ENCODE measurements around the gene SCT. TPM values are rescaled to one million over a fixed set of nuclear protein-coding genes. Genes with fewer than 3 reads are reported as not detected.

Gene SCT
- total RNA-seq, 1 experiment from 2014 or later: not detected

GRCh38 chr11:619628-620050, 7.3 kb downstream of the SCT start:
- DNase-seq (ENCODE audit: unreplicated experiment): no peak
- no peaks in the 10 kb centered on the region for H3K9me3 Mint-ChIP-seq (ENCODE audit: unreplicated experiment)
- H3K4me1 Mint-ChIP-seq (ENCODE audit: insufficient read depth, unreplicated experiment): no peaks in the 10 kb centered on the region
- no peak for TF ChIP-seq CTCF (IDR thresholded peaks at IDR 0.05; ENCODE audit: unreplicated experiment)
- POLR2A ChIA-PET: no interaction called here
- BruUV-seq (replicated peaks): no TSS peak
- H3K36me3 Mint-ChIP-seq (ENCODE audit: insufficient read depth, unreplicated experiment): peaks cover 13% of the 10 kb centered on the region
- no peak overlapping the region for H3K4me3 Mint-ChIP-seq (ENCODE audit: unreplicated experiment)
- CTCF ChIA-PET: no interaction called here
- intact Hi-C loops (cut with micrococcal nuclease): loop anchor here (10.0 kb wide), 1 partner anchor 55 kb away; the partner anchor contains the start of genes LMNTD2 and RASSF7
- no peaks in the 10 kb centered on the region for H3K27me3 Mint-ChIP-seq (ENCODE audit: insufficient read depth, unreplicated experiment)
- H3K27ac Mint-ChIP-seq (ENCODE audit: low read depth, unreplicated experiment): no peak overlapping the region

GRCh38 chr11:618856-619627, 7.9 kb downstream of the SCT start:
- POLR2A ChIA-PET: no interaction called here
- intact Hi-C loops (cut with micrococcal nuclease): loop anchor here (10.0 kb wide), 1 partner anchor 54 kb away; the partner anchor contains the start of genes LMNTD2 and RASSF7
- TF ChIP-seq CTCF (IDR thresholded peaks at IDR 0.05; ENCODE audit: unreplicated experiment): no peak
- no peaks in the 10 kb centered on the region for H3K27me3 Mint-ChIP-seq (ENCODE audit: insufficient read depth, unreplicated experiment)
- no peak overlapping the region for H3K27ac Mint-ChIP-seq (ENCODE audit: low read depth, unreplicated experiment)
- H3K4me1 Mint-ChIP-seq (ENCODE audit: insufficient read depth, unreplicated experiment): peaks cover 6% of the 10 kb centered on the region
- no TSS peak for BruUV-seq (replicated peaks)
- no peak for DNase-seq (ENCODE audit: unreplicated experiment)
- H3K36me3 Mint-ChIP-seq (ENCODE audit: insufficient read depth, unreplicated experiment): peaks cover 17% of the 10 kb centered on the region
- H3K4me3 Mint-ChIP-seq (ENCODE audit: unreplicated experiment): no peak overlapping the region
- no peaks in the 10 kb centered on the region for H3K9me3 Mint-ChIP-seq (ENCODE audit: unreplicated experiment)
- CTCF ChIA-PET: no interaction called here

DNA sequence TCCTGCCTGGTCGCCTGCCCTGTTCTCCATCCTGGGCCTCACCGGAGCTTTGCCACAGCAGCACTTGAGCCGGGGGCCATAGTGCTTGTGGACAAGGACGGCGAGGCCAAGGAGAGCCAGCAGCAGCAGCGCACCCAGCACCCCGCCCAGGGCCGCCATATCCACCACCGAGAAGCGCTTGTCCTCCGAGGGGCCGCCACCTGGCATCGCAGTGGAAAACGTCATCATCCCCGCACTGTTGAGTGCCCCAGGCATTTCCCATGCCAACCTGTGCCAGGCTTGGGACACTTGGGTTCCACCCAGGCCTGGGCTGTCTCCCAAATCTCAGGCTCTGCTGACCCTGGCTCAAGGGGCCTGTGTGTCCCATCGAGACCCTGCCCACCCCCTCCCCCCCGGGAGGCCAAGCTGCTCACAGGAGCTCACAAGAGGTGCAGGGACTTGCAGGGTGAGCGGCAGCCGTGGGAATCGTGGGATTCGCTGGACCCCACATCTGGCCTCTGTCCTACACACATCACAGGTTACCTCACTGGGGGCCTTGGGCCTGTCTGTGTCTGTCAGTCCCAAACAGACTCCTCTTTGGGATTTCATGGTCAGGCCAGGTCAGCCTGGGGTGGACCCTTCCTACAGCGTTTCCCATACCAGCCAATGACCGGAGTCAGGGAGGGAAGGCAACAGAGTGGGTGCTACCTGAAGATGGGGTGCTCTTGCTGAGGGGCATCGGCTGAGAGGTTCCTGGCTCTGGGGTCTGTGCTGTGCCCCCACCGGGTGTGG, 8.9 kb downstream of the SCT start:
- Mint-ChIP-seq H3K4me3 (ENCODE audit: unreplicated experiment) (no peak overlapping the region), H3K27ac (ENCODE audit: low read depth, unreplicated experiment) (no peak overlapping the region), H3K36me3 (ENCODE audit: insufficient read depth, unreplicated experiment) (peaks cover 25% of the 10 kb centered on the region), H3K27me3 (ENCODE audit: insufficient read depth, unreplicated experiment) (no peaks in the 10 kb centered on the region), H3K9me3 (ENCODE audit: unreplicated experiment) (no peaks in the 10 kb centered on the region), H3K4me1 (ENCODE audit: insufficient read depth, unreplicated experiment) (peaks cover 6% of the 10 kb centered on the region)
- no peak for TF ChIP-seq CTCF (IDR thresholded peaks at IDR 0.05; ENCODE audit: unreplicated experiment)
- no peak for DNase-seq (ENCODE audit: unreplicated experiment)
- intact Hi-C loops (cut with micrococcal nuclease): loop anchor here (10.0 kb wide), 1 partner anchor 53 kb away; the partner anchor contains the start of genes LMNTD2 and RASSF7
- BruUV-seq (replicated peaks): no TSS peak
- ChIA-PET CTCF (no interaction called here), POLR2A (interaction anchor here (0.6 kb wide), 1 partner anchor 322 kb away, joined by 4 read pairs; no protein-coding TSS in a partner anchor)
